Bladder microvascular endothelial cell (primary cell): ENCODE measurements around the gene EFNB3. TPM values are rescaled to one million over a fixed set of nuclear protein-coding genes. Genes with fewer than 3 reads are reported as not detected.

Experiments used
- total RNA-seq: library from RNA; depleted of rRNA; stranded (reverse); fragments of >200 nt; gene quantifications from 2 replicates; pipeline ENCODE4 v1.2.3, GENCODE V29; 2014

The EFNB3 gene
- total RNA-seq = 0.16 and 0.57 TPM in 2 replicates

GRCh38 chr17:7704601-7705268 lies at the start of gene EFNB3:
Gene EFNB3 (plus strand): TSS chr17:7705202. CDS start chr17:7705599, 397 bp downstream.

GRCh38 chr17:7687072-7687907 lies 17.7 kb upstream of the EFNB3 start, which contains the start of gene TP53:
Gene TP53 (minus strand): TSS chr17:7687490. CDS start chr17:7676594, 10,896 bp downstream.

GRCh38 chr17:7687908-7688807 lies 16.8 kb upstream of the EFNB3 start, which contains the start of gene WRAP53:
Gene WRAP53 (plus strand): TSS chr17:7688477. CDS start chr17:7688649, 172 bp downstream.

GRCh38 chr17:7716901-7717755 lies 12.1 kb downstream of the EFNB3 start, which contains the start of gene DNAH2:
Gene DNAH2 (plus strand): TSS chr17:7717744. CDS start chr17:7719735, 1,991 bp downstream.

Other genes starting within 250 kb of the EFNB3 start
- 6.3 and 14.2 TPM in 2 replicates for gene ZBTB4, start 225.6 kb upstream of the EFNB3 start, total RNA-seq
- gene SLC35G6, start 223.8 kb upstream of the EFNB3 start, total RNA-seq = not detected in 2 replicates
- gene POLR2A, start 220.8 kb upstream of the EFNB3 start, total RNA-seq = 76.9 and 161 TPM in 2 replicates
- 7.8 and 17.1 TPM in 2 replicates for gene TNFSF12, start 156.1 kb upstream of the EFNB3 start, total RNA-seq
- 0.69 and 0.81 TPM in 2 replicates for gene TNFSF13, start 146.5 kb upstream of the EFNB3 start, total RNA-seq
- gene SENP3, start 143.3 kb upstream of the EFNB3 start, total RNA-seq = 62.7 and 79.3 TPM in 2 replicates
- gene CD68, start 125.6 kb upstream of the EFNB3 start, total RNA-seq = 0.65 and 1.1 TPM in 2 replicates
- gene MPDU1, start 121.3 kb upstream of the EFNB3 start, total RNA-seq = 57.5 and 91.6 TPM in 2 replicates
- 0.06 and 0.49 TPM in 2 replicates for gene SOX15, start 115.1 kb upstream of the EFNB3 start, total RNA-seq
- 28.2 and 35.0 TPM in 2 replicates for gene FXR2, start 90.3 kb upstream of the EFNB3 start, total RNA-seq
- 26.4 and 27.4 TPM in 2 replicates for gene SAT2, start 77.4 kb upstream of the EFNB3 start, total RNA-seq
- gene SHBG, start 75.1 kb upstream of the EFNB3 start, total RNA-seq = 0.38 TPM in 1 of 2 replicates, not detected in the other
- gene ATP1B2, start 54.3 kb upstream of the EFNB3 start, total RNA-seq = not detected in 2 replicates
- 29.0 and 64.8 TPM in 2 replicates for gene TP53, start 17.7 kb upstream of the EFNB3 start, total RNA-seq
- gene WRAP53, start 16.7 kb upstream of the EFNB3 start, total RNA-seq = 8.0 and 11.8 TPM in 2 replicates
- under 0.01 and 0.49 TPM in 2 replicates for gene DNAH2, start 12.5 kb downstream of the EFNB3 start, total RNA-seq
- 2.8 and 7.6 TPM in 2 replicates for gene KDM6B, start 129.0 kb downstream of the EFNB3 start, total RNA-seq
- gene TMEM88, start 149.9 kb downstream of the EFNB3 start, total RNA-seq = 24.5 and 132 TPM in 2 replicates
- 90.2 and 171 TPM in 2 replicates for gene NAA38, start 152.4 kb downstream of the EFNB3 start, total RNA-seq
- 9.9 and 11.8 TPM in 2 replicates for gene CYB5D1, start 152.8 kb downstream of the EFNB3 start, total RNA-seq
- 113 and 162 TPM in 2 replicates for gene CHD3, start 183.6 kb downstream of the EFNB3 start, total RNA-seq
- 1.3 and 3.0 TPM in 2 replicates for gene RNF227, start 211.1 kb downstream of the EFNB3 start, total RNA-seq
- 0.49 and 0.63 TPM in 2 replicates for gene KCNAB3, start 224.7 kb downstream of the EFNB3 start, total RNA-seq
- gene TRAPPC1, start 226.7 kb downstream of the EFNB3 start, total RNA-seq = 45.3 and 77.3 TPM in 2 replicates
- 18.7 and 19.1 TPM in 2 replicates for gene CNTROB, start 227.0 kb downstream of the EFNB3 start, total RNA-seq